ENCODE measurements around the gene SEC23A.
"Not testable (repeated sequence)": the region's sequence is repeated elsewhere in the genome, so short reads cannot be mapped to it uniquely, and the experiment has no call there.

DNA sequence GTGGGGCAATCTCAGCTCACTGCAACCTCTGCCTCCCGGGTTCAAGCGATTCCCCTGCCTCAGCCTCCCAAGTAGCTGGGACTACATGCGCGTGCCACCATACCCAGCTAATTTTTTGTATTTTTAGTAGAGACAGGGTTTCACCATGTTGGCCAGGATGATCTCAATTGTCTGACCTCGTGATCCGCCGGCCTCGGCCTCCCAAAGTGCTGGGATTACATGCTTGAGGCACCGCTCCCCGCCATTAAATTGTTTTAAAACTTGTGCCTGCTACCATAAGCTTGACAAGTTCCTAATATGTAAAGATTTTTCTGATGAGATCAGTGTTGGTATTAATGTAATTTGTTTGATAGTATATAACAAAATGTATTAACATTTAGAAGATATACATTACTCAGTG lies 3.8 kb downstream of the SEC23A start:
- not testable (repeated sequence) for TF ChIP-seq EEA1 (CRISPR knock-in tag; IDR thresholded peaks at IDR 0.05; ENCODE audit: borderline replicate concordance); ZFX (CRISPR knock-in tag; IDR thresholded peaks at IDR 0.05; ENCODE audit: low read depth)
